ENCODE results near the gene STXBP4.

STXBP4 gene

DNA sequence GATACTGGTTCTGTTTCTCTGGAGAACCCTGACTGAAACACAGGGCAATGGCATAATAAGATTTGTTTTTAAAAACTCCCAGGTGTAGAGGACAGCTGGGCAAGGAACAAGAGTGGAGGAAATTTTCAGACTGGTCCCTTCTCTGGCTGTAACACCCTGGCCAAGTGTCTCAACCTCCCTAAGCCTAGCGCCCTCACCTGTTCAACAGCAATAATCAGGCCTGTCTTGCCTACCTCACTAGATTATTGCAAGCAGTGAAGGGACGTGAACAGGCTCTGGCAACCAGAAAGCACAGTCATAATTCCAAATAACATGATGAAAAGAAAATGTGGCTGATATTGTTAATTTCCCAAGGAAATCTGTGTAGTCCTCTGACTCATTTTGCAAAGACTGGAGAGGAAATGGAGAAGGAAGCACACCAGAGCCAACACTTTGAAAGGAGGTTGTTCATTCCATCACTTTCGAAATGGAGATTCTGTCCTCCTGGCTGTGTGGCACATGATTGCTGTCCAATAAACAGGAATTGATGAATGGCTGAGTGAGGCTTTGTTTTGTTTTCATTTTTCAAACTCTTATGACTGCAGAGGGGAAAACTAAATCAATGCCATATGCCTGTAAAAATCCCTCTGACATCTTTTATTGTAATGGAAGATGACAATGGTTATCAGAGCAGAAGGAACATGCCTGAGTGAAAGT is 208.7 kb downstream of the STXBP4 start:
- no peak for FAIRE-seq

DNA sequence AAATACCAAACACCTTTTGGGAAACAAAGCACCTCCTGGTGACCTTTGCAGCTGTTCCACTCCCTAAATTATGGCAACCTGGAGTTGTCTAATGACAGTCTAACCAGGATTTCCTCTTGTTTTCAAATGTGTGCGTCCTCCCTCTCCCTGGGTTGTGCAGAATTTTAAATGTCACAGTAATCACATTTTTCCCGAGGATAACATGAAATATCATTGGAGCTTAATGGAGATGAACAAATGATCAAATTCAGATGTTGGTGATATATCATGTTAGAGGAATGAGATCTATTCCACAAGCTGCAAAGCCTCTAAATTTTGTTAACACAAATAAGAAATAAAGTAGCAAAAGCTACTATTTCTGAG is 209.3 kb downstream of the STXBP4 start:
- FAIRE-seq = no peak

DNA sequence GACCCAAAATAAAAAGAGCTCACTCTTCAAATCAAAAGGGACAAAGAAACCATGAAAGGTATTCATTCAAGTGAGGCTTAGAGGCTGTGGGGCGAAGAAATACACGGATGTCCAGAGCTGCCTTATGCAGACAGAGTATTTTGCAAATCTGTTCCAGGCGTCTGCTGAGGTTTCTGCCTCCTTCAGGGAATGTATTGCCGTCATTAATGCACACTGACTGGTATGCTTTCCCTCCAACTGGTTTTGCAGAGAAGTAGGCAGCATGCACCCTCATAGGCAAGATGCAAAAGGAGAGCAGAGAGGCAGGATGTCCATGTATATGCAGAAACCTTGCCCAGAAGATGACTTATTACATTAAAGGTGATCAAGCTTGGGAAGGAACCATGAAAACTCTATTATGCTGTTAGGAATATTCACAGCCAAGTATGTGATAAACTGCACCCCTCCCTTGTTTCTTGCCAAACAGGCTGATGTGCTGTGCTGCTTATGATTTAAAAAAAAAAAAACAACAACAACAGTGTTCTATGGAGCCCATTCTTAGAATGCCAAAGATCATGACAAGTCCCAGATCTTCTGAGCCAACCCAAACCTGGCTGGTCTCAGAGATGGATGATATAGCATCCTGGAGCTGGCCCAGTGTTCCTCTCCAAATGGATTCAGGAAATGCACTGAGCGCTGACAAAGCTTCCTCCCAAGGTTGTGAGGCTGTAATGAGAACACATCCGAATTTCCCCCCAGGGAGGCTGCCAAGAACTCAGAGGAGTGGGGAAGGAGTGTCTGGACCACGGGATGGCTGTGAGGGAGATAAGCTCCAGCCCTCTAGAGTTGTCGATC is 218.6 kb downstream of the STXBP4 start:
- FAIRE-seq = no peak

DNA sequence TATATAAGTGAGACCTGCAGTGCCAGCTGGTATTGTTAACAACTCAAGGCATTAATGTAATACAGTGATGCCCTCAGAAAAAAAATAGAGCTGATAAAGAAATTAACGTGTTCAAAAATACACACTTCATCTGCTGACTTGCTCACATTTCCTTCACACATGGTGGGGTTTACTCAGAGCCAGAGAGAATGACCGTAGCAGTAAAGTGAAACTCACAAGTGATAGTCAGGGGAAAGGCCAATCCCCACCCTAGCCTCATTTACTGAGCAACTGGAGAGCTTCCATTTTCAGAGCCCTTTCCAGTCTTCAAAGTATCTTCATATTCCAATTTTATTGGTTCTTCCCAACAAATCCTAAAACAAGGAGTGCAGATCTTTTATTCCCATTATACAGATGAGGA is 222.2 kb downstream of the STXBP4 start:
- FAIRE-seq = no peak

DNA sequence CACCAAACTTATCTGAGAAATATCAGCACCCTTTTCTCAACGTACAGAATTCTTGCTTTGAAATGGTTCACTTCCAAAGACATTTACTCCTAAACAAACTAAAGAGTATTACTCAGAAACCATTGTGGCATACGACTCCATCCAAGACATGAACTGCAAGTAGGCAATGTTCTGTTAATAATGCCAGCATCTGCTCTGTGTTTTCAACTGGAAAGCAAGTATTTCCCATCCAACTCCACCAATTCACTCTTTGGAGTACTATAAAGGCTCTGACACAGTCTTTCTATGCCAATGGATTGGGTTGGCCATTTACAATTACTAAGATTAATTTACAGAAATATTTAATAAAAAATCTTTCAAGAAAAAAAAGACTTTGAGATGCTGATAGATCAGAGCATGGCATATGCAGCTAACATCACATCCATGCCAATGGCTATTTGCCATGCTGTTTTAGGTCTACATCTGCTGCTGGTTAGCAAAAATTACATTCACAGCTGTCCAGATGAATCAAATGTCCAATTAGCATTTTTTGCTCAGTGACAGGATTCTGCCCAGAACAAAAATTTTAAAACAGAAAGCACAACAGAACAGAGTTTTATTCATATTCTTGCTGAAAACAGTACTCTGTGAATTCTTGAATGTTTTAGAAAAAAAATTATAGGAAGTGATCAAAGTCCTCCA is 230.3 kb downstream of the STXBP4 start:
- no peak for FAIRE-seq

DNA sequence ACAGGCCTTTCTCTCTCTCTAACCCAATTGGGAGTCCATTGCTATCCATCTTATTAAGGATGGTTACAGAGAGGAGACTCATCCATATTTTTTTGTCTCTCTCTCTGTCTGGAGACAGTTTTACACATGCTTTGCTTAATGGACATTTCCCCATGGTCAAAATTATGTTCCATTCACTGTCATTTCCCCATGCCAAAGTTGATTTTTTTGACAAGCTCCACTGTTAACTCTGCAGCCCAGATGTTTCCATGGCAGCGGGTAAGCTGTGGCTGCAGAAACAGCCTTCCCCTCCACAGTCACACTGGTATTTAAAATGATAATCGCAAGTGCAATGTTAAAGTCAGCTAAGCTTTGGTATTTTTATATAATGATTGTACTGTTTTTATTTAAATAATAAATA is 232.3 kb downstream of the STXBP4 start:
- no peak for FAIRE-seq

DNA sequence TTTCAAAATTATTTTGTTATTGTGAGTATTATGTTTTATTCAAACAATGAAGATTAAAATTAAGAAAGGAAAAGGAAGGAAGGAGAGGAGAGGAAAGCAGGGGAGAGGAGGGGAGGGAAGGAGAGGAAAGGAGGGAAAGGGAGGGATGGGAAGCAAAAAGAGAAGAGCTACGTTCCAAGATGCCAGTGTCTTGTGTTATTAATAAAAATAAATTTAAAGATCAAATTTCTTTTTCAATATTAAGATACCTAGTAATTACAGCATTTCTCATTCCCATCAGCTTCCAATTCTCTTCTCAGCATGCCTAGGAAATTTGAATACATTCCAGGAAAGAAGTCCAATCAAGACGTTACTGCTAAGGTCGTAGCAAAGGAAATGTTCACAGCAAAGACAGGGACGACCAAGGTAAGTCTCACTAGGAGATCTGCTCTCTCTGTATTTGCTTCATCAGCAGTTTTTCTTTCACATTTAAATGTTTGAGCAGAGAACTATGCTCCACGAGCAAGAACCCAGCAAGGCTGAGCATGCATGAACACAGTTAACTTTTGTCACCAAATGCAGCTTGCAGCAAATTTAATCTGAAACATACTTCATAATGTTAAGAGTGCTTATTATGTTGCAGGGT is 232.9 kb downstream of the STXBP4 start:
- FAIRE-seq = no peak

DNA sequence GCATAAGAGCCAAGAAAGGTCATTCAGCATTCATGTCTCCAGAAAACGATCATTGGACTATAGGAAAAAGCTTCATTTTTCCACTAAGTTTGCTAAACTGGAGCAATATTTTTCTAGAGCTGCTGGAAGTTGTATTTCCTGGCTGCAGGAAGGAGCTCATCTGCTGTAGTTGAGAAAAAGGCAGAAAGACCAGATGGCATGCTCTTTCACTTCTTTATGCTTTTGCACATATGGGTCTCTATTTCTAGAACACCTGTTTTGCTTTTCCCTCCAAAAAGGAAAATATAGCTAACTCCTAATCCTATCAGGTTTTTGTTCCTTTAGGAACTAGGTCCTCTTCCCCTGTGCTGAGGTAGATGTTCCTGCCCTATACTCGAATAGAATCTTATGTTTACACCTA is 234.3 kb downstream of the STXBP4 start:
- FAIRE-seq = no peak

DNA sequence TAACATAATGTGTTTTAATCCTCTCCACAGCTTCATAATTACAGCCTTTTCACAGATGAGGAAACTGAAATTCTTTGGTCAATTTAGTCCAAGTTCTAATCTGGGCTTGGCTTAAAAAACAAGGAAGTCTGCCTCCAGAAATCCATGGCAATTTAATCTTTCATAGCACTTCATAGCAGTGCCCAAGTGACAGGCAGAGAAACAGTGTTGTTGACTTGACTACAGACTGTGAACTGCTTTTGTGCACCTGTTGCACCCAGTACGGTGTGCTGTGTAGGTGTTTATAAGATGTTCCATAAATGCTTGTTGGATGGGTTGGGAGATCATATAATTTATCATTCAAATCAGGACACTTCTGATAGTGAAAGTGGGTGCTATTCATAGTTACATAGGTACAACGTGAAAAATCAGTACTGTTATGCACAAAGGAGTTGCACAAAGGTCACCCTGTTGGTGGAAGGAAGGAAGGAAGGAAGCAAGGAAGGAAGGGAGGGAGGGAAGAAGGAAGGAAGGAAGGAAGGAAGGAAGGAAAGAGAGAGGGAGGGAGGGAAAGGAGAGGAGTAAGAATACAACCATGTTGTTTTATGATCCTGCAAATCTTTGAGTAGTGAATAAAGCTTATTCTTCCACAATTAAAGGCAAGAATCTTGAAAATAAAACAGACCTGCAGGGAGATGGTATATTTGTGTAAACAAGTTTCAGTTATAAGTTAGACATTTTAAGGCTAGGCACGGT is 239.7 kb downstream of the STXBP4 start:
- no peak for FAIRE-seq

DNA sequence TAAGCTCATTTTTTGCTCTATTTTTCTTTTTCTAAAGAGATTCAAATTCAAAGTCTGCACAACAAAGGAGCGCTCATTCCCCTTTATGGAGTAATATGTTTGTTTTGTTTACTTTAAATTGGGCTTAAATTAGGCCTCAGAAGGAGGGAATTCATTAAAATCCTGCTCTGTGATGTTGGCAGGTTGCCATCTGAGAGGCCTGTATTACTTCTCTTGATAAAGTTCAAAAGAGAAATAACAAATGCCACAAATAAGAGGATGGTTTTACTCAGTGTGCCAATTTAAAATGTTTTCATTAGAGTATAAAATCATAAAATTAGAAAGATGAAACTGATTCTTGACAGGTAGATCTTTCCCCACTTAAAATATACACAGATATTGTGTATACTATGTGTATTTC is 241.7 kb downstream of the STXBP4 start:
- FAIRE-seq = no peak

DNA sequence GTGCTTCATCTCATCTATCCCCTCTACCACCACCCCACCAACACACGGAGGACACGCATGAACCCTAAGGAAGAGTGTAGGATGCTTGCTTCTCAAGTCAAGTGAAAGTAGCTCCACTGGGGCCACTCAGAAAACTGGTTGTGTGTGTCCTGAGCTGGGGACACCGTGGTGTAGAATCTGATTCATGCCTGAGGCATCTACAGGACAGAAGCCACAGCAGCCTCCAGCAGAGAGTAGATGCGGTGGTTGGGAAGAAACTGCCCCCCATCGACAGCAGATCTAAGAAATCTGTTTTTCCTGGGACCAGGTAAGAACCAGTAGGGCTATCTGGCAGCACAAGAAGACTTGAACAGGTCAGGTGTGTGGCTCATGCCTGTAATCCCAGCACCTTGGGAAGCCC is 244.3 kb downstream of the STXBP4 start:
- FAIRE-seq = no peak

DNA sequence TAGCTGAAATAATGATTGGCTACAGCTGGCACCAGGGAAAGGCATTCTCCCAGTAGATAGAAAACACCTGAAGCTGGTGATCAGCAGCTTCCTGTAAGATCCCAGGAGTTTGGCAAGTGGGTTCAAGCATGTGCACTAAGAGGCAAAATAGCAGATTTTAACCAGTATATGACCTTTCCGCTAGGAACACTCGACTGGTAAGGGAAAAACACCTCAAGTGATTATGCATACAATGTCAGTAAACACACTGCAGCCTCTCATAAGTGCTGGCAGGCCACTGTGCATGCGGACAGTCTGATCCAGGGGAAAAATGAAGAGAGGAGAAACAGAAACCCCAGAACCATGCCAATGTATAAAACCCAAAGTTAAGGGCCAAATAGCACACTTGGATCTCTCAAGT is 247.1 kb downstream of the STXBP4 start:
- FAIRE-seq = no peak

DNA sequence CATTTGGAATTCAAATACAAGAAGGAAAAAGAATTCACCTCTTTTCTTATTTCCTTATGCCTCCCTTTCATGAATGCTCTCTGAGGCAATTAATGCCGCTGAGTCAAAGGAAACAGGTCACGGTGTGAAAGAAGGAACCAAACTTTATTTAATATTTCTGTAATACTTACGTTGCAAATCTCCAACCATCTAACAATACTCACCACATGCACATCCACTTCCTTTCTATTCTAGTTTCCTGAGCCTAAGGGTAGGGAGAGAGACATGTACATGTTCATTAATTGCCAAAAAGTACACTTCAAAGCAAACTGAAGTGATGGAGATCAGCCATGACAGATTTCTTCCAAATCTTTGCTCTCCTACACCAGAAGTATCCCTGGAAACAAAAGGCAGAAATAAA is 248.3 kb downstream of the STXBP4 start:
- no peak for FAIRE-seq

DNA sequence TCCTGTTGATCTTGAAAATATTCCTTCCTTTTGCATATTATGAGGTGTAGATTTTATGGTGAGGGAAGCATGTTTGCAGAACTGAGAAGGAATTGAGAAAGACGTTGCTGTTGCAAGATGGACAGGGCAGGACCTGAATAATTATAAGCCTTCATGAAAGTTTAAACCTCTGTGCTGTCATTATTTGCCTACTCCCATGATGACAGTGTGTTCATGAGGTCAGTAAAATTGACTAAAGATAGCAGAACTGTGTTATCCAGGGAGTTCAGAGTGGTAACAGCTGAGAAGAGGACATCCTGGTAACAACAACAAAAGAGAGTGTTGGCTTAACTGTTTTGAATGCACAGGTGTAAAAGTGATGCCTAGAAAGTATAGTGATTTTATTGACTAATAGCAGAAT is 250.9 kb downstream of the STXBP4 start:
- no peak for FAIRE-seq

DNA sequence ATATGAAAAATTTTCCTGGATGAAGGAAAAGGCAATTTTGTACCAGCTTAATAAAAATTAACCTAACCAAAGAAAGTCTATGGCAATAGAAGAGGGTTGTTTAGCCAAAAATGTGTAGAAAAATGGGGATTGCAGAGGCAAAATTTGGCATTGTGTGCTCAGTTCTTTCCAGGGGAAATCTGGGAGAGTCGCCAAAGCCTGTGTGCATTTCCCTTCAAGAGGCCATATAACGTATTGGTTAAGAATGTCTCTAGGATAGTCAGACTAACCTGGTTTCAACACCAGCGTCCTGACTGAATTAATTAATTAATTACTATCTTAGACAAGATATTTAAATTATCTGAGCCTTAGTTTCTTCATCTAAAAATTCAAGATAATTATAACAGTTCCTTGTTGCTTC is 251.4 kb downstream of the STXBP4 start:
- FAIRE-seq = no peak

Data from colon (tissue), 2 donors.